ENCODE data around the gene EHMT1.

DNA sequence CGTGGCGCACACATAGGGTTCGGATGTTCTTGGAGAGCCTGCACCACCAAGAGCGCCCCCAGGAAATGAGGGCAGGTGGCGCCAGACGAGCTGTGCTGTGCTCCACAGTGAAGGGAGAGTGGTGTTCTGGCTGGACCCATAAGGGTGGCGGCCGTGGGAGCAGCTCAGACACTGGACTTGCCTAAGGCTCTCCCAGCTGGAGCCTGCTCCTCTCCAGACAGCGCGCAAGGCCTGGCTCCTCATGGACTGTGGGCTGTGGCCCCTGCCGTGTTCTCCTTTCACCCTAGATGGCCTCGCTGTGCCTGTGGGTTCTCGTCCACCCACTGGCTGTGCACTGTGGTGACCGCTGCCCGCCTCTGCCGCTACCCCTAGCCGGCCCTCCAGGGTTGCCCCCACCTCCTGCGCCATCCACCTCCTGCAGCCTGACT, 92.9 kb downstream of the EHMT1 start:
- TF ChIP-seq, protein P1, sequence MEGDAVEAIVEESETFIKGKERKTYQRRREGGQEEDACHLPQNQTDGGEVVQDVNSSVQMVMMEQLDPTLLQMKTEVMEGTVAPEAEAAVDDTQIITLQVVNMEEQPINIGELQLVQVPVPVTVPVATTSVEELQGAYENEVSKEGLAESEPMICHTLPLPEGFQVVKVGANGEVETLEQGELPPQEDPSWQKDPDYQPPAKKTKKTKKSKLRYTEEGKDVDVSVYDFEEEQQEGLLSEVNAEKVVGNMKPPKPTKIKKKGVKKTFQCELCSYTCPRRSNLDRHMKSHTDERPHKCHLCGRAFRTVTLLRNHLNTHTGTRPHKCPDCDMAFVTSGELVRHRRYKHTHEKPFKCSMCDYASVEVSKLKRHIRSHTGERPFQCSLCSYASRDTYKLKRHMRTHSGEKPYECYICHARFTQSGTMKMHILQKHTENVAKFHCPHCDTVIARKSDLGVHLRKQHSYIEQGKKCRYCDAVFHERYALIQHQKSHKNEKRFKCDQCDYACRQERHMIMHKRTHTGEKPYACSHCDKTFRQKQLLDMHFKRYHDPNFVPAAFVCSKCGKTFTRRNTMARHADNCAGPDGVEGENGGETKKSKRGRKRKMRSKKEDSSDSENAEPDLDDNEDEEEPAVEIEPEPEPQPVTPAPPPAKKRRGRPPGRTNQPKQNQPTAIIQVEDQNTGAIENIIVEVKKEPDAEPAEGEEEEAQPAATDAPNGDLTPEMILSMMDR (IDR thresholded peaks at IDR 0.05), result no peak
- TF ChIP-seq POLR2A (IDR thresholded peaks at IDR 0.05), result no peak

All from right lobe of liver (tissue), 4 donors.